K562 (cell line): ENCODE results near the gene PADI4. TPM values are rescaled to one million over a fixed set of nuclear protein-coding genes. Genes with fewer than 3 reads are reported as not detected.

Experiments
- ATAC-seq: fragments of 200-7000 bp; cut with Tn5 transposase; 3 replicates; pipeline ENCODE4 v1.9.1; 2020; ENCODE audit warnings: moderate library complexity
- BruUV-seq: library from RNA; stranded (reverse); fragments of 400-500 nt; replicated peaks from 2 replicates; lab custom pipeline; 2021; lab: Mats Ljungman, UMichigan
- CTCF ChIA-PET: fragments of 300-600 bp; formaldehyde crosslinking; extraction: SDS; loops from one replicate; lab custom pipeline; 2021; ENCODE audit warnings: low intra/inter-chr PET ratio; lab: Yijun Ruan, JAX
- POLR2A ChIA-PET: fragments of 300-600, 350-650 bp; sonication (Branson Sonifier 250); formaldehyde crosslinking; extraction: SDS; loops from one replicate; lab custom pipeline; 2021; ENCODE audit warnings: antibody characterized with exemption, inconsistent platforms; lab: Yijun Ruan, JAX
- DNase-seq, 4 experiments: peaks; one replicate each; pipeline versions ENCODE4 v3.0.0 to v3.0.0-alpha.2; 2011 to 2018; ENCODE audit warnings: low spot score in 3 of 4, mixed read lengths in 3 of 4; ENCODE audit errors: extremely low read depth in 1 of 4
- FAIRE-seq: peaks from 2 replicates; lab custom pipeline; 2011; peaks lifted over from hg19 to GRCh38; lab: Jason Lieb, UNC
- H2AFZ ChIP-seq: 2 replicates; pipeline ENCODE4 v1.6.0; 2011; ENCODE audit warnings: low read depth, low read length, control low read depth, inconsistent platforms
- H3K27ac ChIP-seq: fragments of 200-600 bp; 3 replicates; pipeline ENCODE4 v1.8.0; 2011; ENCODE audit warnings: low read depth, mild to moderate bottlenecking, control low read depth, inconsistent platforms, low read length, moderate library complexity, mixed read lengths; ENCODE audit errors: extremely low read depth
- H3K27me3 ChIP-seq, 2 experiments: fragments of 300-600 bp in 1 of 2; 2 replicates in 1 of 2; 3 replicates in 1 of 2; pipeline versions ENCODE4 v1.6.0 to v1.8.0; 2011; ENCODE audit warnings: inconsistent platforms in 2 of 2, low read length in 2 of 2, mild to moderate bottlenecking in 1 of 2, mixed read lengths in 1 of 2, moderate library complexity in 1 of 2; ENCODE audit not compliant: control insufficient read depth in 2 of 2, insufficient read depth in 2 of 2
- H3K36me3 ChIP-seq: fragments of 300-600 bp; 3 replicates; pipeline ENCODE4 v1.8.0; 2011; ENCODE audit warnings: mild to moderate bottlenecking, low read length, inconsistent platforms; ENCODE audit not compliant: control insufficient read depth, insufficient read depth
- H3K4me1 ChIP-seq, 2 experiments: fragments of 200-600 bp in 1 of 2; replicated peaks in 1 of 2; 2 replicates in 1 of 2; 3 replicates in 1 of 2; pipeline versions ENCODE4 v1.5.1 to v1.8.0; 2011; ENCODE audit warnings: inconsistent platforms in 2 of 2, low read length in 2 of 2, mild to moderate bottlenecking in 1 of 2, mixed read lengths in 1 of 2, moderate library complexity in 1 of 2; ENCODE audit not compliant: control insufficient read depth in 2 of 2, insufficient read depth in 2 of 2
- H3K4me2 ChIP-seq: 2 replicates; pipeline ENCODE4 v1.6.1; 2011; ENCODE audit warnings: low read length, control low read depth, inconsistent platforms, mixed read lengths; ENCODE audit not compliant: insufficient read depth
- H3K4me3 ChIP-seq: fragments of 200-600 bp; sonication (generic), shearing (Covaris generic); 2 replicates; pipeline ENCODE4 v1.5.1; 2016; ENCODE audit warnings: control low read depth, inconsistent platforms
- H3K79me2 ChIP-seq: fragments of 200-600 bp; 3 replicates; pipeline ENCODE4 v1.8.0; 2011; ENCODE audit warnings: low read length, inconsistent platforms; ENCODE audit not compliant: control insufficient read depth, insufficient read depth
- H3K9ac ChIP-seq, 2 experiments: 2 replicates each; pipeline versions ENCODE4 v1.6.0 to v1.6.1; 2011; ENCODE audit warnings: low read depth in 2 of 2, low read length in 2 of 2, control low read depth in 1 of 2, inconsistent platforms in 1 of 2, mild to moderate bottlenecking in 1 of 2, mixed read lengths in 1 of 2; ENCODE audit not compliant: insufficient read depth in 1 of 2
- H3K9me1 ChIP-seq: one replicate; pipeline ENCODE4 v1.6.0; 2011; ENCODE audit warnings: inconsistent platforms, mild to moderate bottlenecking, low read length, moderate library complexity; ENCODE audit not compliant: control insufficient read depth, insufficient read depth
- H3K9me3 ChIP-seq: replicated peaks from 2 replicates; pipeline ENCODE4 v1.5.1; 2011; ENCODE audit warnings: low read depth, low read length, inconsistent platforms; ENCODE audit not compliant: control insufficient read depth, insufficient read depth
- H4K20me1 ChIP-seq: replicated peaks from 2 replicates; pipeline ENCODE4 v1.6.1; 2011; ENCODE audit warnings: low read length, inconsistent platforms, mixed read lengths; ENCODE audit not compliant: control insufficient read depth, insufficient read depth
- IRF2 ChIP-seq: sonication (generic); formaldehyde crosslinking; IDR thresholded peaks from 2 replicates; pipeline ENCODE4 v1.8.1; 2022; ENCODE audit warnings: mild to moderate bottlenecking, missing genetic modification reagents
- WGBS: fragments of 100-300 bp; shearing (Covaris generic); methylation state at CpG from one replicate; pipeline ENCODE4 v1.1.6; 2016; ENCODE audit warnings: low coverage, mixed read lengths; ENCODE audit not compliant: insufficient coverage; ENCODE audit errors: missing lambda C conversion rate; 5-methylcytosine and 5-hydroxymethylcytosine counted together
- in situ Hi-C: fragments of 300-500 bp; cut with MboI; formaldehyde crosslinking; loops from 4 replicates; pipeline ENCODE4 v1.15.0; 2018; ENCODE audit warnings: inconsistent platforms, mixed read lengths
- intact Hi-C: fragments of 100-400 bp; cut with micrococcal nuclease; formaldehyde crosslinking; loops from 2 replicates; pipeline ENCODE4 v1.14.2; 2022
- polyA plus RNA-seq, 8 experiments: library from polyadenylated mRNA; depleted of rRNA in 4 of 8; stranded (reverse) in 5 of 8; unstranded in 3 of 8; fragments of >200 nt; fragmentation: Nextera tagmentation in 2 of 8; fragmentation: Illumina TruSeq in 1 of 8; extraction: Ambion mirVana in 2 of 8; extraction: Trizol in 1 of 8; gene quantifications; 2 replicates each; pipeline versions ENCODE4 v1.2.1 to v1.2.3, GENCODE V29; 2011 to 2014; ENCODE audit warnings: inconsistent platforms in 1 of 8, missing spikeins in 1 of 8
- total RNA-seq, 7 experiments: library from RNA; depleted of rRNA in 6 of 7; stranded (reverse); fragments of >200 nt in 6 of 7; fragmentation: Illumina TruSeq in 2 of 7; extraction: Trizol in 2 of 7; gene quantifications; 2 replicates each; pipeline versions ENCODE4 v1.2.1 to v1.2.3, GENCODE V29; 2011 to 2021; ENCODE audit warnings: low replicate concordance in 1 of 7
- TF ChIP-seq, protein P1 (sequence below): fragments of 250-450 bp; sonication (Bioruptor Pico); IDR thresholded peaks from 2 replicates; pipeline ENCODE4 v1.5.1; 2021; ENCODE audit warnings: mild to moderate bottlenecking

The PADI4 gene
- total and polyA plus RNA-seq, 9 of the 15 experiments (the other 6 are each of a cell fraction or from before 2014, with no cell fraction given) = 0.22 to 0.33 TPM; not detected in 7

DNA sequence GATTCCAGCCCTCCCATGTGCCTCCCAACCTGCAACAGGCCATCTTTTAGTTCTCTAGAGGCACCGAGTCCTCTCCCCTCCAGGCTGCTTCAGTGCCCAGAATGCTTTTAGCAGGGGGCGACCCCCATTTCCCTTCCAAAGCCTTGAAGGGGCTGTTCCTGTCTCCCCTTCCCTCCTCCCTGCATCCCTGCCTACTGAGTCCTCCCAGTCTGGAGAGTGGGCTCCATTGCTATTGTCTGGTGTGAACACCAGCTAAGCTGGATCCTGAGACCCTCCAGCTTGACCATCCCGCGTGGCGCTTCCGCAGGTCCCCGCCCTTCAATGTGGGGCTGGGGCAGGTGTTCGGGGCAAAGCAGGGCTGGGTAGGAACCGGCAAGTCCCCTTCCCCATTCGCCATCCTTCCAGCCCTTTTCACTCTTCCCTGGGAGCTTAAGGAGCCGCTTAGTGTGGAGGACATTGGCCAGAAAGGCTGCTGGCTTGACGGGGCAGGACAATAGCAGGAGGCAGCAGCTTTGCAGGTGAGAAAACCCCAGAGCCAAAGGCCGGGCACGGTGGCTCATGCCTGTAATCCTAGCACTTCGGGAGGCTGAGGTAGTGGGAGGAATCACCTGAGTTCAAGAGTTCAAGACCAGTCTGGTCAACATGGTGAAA is 96.2 kb downstream of the PADI4 start:
- H3K27ac ChIP-seq = no peak overlapping the region
- no TSS peak for BruUV-seq
- CTCF ChIA-PET = no interaction called here
- no peak for DNase-seq
- WGBS = 46% methylated on average over 15 of the region's 15 CpGs
- FAIRE-seq = no peak
- H4K20me1 ChIP-seq = peaks cover 10% of the 10 kb centered on the region; the same call in 1 of the 2 replicates
- H3K9me1 ChIP-seq = peaks cover 4% of the 10 kb centered on the region
- H3K27me3 ChIP-seq = no peaks in the 10 kb centered on the region
- H3K4me2 ChIP-seq = no peak overlapping the region
- H3K9ac ChIP-seq = peak overlapping the region in 1 of 2 experiments; percentile 67; a peak in 1 of 4 replicates
- H2AFZ ChIP-seq = no peak overlapping the region
- TF ChIP-seq, protein P1, sequence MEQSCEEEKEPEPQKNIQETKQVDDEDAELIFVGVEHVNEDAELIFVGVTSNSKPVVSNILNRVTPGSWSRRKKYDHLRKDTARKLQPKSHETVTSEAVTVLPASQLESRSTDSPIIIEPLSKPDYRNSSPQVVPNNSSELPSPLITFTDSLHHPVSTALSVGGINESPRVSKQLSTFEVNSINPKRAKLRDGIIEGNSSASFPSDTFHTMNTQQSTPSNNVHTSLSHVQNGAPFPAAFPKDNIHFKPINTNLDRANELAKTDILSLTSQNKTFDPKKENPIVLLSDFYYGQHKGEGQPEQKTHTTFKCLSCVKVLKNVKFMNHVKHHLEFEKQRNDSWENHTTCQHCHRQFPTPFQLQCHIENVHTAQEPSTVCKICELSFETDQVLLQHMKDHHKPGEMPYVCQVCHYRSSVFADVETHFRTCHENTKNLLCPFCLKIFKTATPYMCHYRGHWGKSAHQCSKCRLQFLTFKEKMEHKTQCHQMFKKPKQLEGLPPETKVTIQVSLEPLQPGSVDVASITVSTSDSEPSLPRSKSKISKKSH (CRISPR knock-in tag) = no peak
- 0 out of 2 replicates have a peak, but pooled peaks have one; percentile 42 for TF ChIP-seq IRF2 (CRISPR knock-in tag)
- POLR2A ChIA-PET = interaction anchor here (0.8 to 2.4 kb wide), 5 partner anchors 9 to 35 kb away, joined by 3 to 14 read pairs (median 4); no protein-coding TSS in a partner anchor
- in situ Hi-C loops (loop anchor here (10.0 kb wide), 1 partner anchor 279 kb away; no protein-coding TSS in a partner anchor), intact Hi-C loops (loop anchor here (5.0 to 10.0 kb wide), 2 partner anchors 67 to 279 kb away; no protein-coding TSS in a partner anchor)
- H3K36me3 ChIP-seq = peaks cover 32% of the 10 kb centered on the region
- ATAC-seq = no peak
- H3K79me2 ChIP-seq = no peaks in the 10 kb centered on the region
- H3K9me3 ChIP-seq = no peaks in the 10 kb centered on the region
- peaks cover 21 to 47% of the 10 kb centered on the region in 2 experiments; a peak in 4 of 5 replicates for H3K4me1 ChIP-seq
- H3K4me3 ChIP-seq = no peak overlapping the region
